Fibroblast of lung (primary cell): ENCODE measurements around the gene APMAP. TPM values are rescaled to one million over a fixed set of nuclear protein-coding genes. Genes with fewer than 3 reads are reported as not detected.

Experiments used
- DNase-seq, 2 donors: peaks; one replicate each; pipeline versions ENCODE4 v3.0.0 to v3.0.0-alpha.2; 2010; ENCODE audit warnings: low read depth in 2 of 2
- H2AFZ ChIP-seq: 2 replicates; pipeline ENCODE4 v1.5.1; 2012; ENCODE audit warnings: low read length, control low read depth, inconsistent platforms
- H3K27ac ChIP-seq: 2 replicates; pipeline ENCODE4 v1.5.1; 2011; ENCODE audit warnings: low read length, control low read depth; ENCODE audit not compliant: insufficient read depth
- H3K27me3 ChIP-seq: 2 replicates; pipeline ENCODE4 v1.5.1; 2011; ENCODE audit warnings: mild to moderate bottlenecking, low read length; ENCODE audit not compliant: control insufficient read depth, insufficient read depth
- H3K36me3 ChIP-seq: 2 replicates; pipeline ENCODE4 v1.5.1; 2011; ENCODE audit warnings: low read length; ENCODE audit not compliant: control insufficient read depth, insufficient read depth
- H3K4me1 ChIP-seq: 2 replicates; pipeline ENCODE4 v1.5.1; 2011; ENCODE audit warnings: low read length; ENCODE audit not compliant: control insufficient read depth, insufficient read depth; ENCODE audit errors: extremely low read depth
- H3K4me2 ChIP-seq: 2 replicates; pipeline ENCODE4 v1.5.1; 2011; ENCODE audit warnings: low read length, control low read depth; ENCODE audit not compliant: insufficient read depth; ENCODE audit errors: extremely low read depth
- H3K4me3 ChIP-seq, 4 experiments: fragments of 200-600 bp in 1 of 4; sonication (generic) in 1 of 4; replicated peaks in 1 of 4; 2 replicates each; pipeline ENCODE4 v1.5.1; 2011 to 2016; ENCODE audit warnings: low read length in 4 of 4, low read depth in 3 of 4, mild to moderate bottlenecking in 3 of 4, control low read depth in 2 of 4, inconsistent platforms in 1 of 4, mixed read lengths in 1 of 4; ENCODE audit not compliant: insufficient read depth in 1 of 4; ENCODE audit errors: control extremely low read depth in 1 of 4
- H3K79me2 ChIP-seq: 2 replicates; pipeline ENCODE4 v1.5.1; 2012; ENCODE audit warnings: mild to moderate bottlenecking, low read length, inconsistent platforms; ENCODE audit not compliant: control insufficient read depth, insufficient read depth
- H3K9ac ChIP-seq: 2 replicates; pipeline ENCODE4 v1.5.1; 2011; ENCODE audit warnings: mild to moderate bottlenecking, low read length, control low read depth; ENCODE audit not compliant: insufficient read depth
- H3K9me3 ChIP-seq: 2 replicates; pipeline ENCODE4 v1.5.1; 2012; ENCODE audit warnings: low read depth, low read length; ENCODE audit not compliant: control insufficient read depth, insufficient read depth
- H4K20me1 ChIP-seq: 2 replicates; pipeline ENCODE4 v1.5.1; 2011; ENCODE audit warnings: low read length; ENCODE audit not compliant: control insufficient read depth, insufficient read depth; ENCODE audit errors: extremely low read depth
- CTCF ChIP-seq, 2 donors: IDR thresholded peaks in 1 of 2; conservative IDR thresholded peaks in 1 of 2; 1 replicate in 1 of 2; 2 replicates in 1 of 2; pipeline ENCODE4 v1.5.1; 2011 to 2012; ENCODE audit warnings: low read length in 2 of 2, control low read depth in 1 of 2, inconsistent platforms in 1 of 2, low read depth in 1 of 2, mild to moderate bottlenecking in 1 of 2
- EZH2 ChIP-seq: IDR thresholded peaks from 2 replicates; pipeline ENCODE4 v1.5.1; 2012; ENCODE audit warnings: low read length, control low read depth, mild to moderate bottlenecking; ENCODE audit errors: missing control alignments
- polyA plus RNA-seq, 2 donors: library from polyadenylated mRNA; depleted of rRNA in 1 of 2; stranded (reverse) in 1 of 2; unstranded in 1 of 2; fragments of >200 nt; gene quantifications; 2 replicates each; pipeline ENCODE4 v1.2.1, GENCODE V29; 2011 to 2012; ENCODE audit warnings: missing spikeins in 1 of 2
- total RNA-seq: library from RNA; depleted of rRNA; stranded (reverse); fragments of >200 nt; gene quantifications from 2 replicates; pipeline ENCODE4 v1.2.1, GENCODE V29; 2014

APMAP gene
- total and polyA plus RNA-seq, 2 donors (not counting 1 experiment from before 2014, with no cell fraction given): 72.5 to 104 TPM

GRCh38 chr20:25015986-25016385 lies 23.4 kb upstream of the APMAP start:
- H3K27me3 ChIP-seq: no peaks in the 10 kb centered on the region
- no peaks in the 10 kb centered on the region for H3K36me3 ChIP-seq
- H2AFZ ChIP-seq: no peak overlapping the region
- H3K9me3 ChIP-seq: no peaks in the 10 kb centered on the region
- H3K4me3 ChIP-seq: no peak overlapping the region
- DNase-seq: no peak
- no peak overlapping the region for H3K27ac ChIP-seq
- no peak overlapping the region for H3K4me2 ChIP-seq
- H3K79me2 ChIP-seq: no peaks in the 10 kb centered on the region
- H3K4me1 ChIP-seq: no peaks in the 10 kb centered on the region
- H3K9ac ChIP-seq: no peak overlapping the region
- TF ChIP-seq CTCF (conservative IDR thresholded peaks at IDR 0.05 in 1 of 2, IDR thresholded peaks at IDR 0.05 in 1 of 2; ENCODE audit: low read depth in 1 of 2, low read length in 2 of 2): no peak
- no peak for TF ChIP-seq EZH2
- no peaks in the 10 kb centered on the region for H4K20me1 ChIP-seq

GRCh38 chr20:25014816-25015215 lies 22.3 kb upstream of the APMAP start:
- no peak for DNase-seq
- Histone ChIP-seq H3K9ac (no peak overlapping the region), H3K79me2 (no peaks in the 10 kb centered on the region), H3K4me3 (no peak overlapping the region), H3K4me1 (no peaks in the 10 kb centered on the region), H3K4me2 (no peak overlapping the region), H3K27me3 (peaks cover 4% of the 10 kb centered on the region), H3K9me3 (no peaks in the 10 kb centered on the region), H4K20me1 (no peaks in the 10 kb centered on the region), H2AFZ (no peak overlapping the region), H3K36me3 (no peaks in the 10 kb centered on the region), H3K27ac (no peak overlapping the region)
- no peak for TF ChIP-seq CTCF (conservative IDR thresholded peaks at IDR 0.05 in 1 of 2, IDR thresholded peaks at IDR 0.05 in 1 of 2; ENCODE audit: low read depth in 1 of 2, low read length in 2 of 2)
- TF ChIP-seq EZH2: no peak

- H4K20me1 ChIP-seq: no peaks in the 10 kb centered on the region
- no peak overlapping the region for H3K4me2 ChIP-seq
- H2AFZ ChIP-seq: no peak overlapping the region
- H3K27me3 ChIP-seq: peaks cover 4% of the 10 kb centered on the region
- no peak overlapping the region for H3K9ac ChIP-seq
- no peak for DNase-seq
- no peak overlapping the region for H3K4me3 ChIP-seq
- H3K4me1 ChIP-seq: no peaks in the 10 kb centered on the region
- TF ChIP-seq EZH2 (no peak), CTCF (conservative IDR thresholded peaks at IDR 0.05 in 1 of 2, IDR thresholded peaks at IDR 0.05 in 1 of 2; ENCODE audit: low read depth in 1 of 2, low read length in 2 of 2) (no peak)
- no peaks in the 10 kb centered on the region for H3K79me2 ChIP-seq
- H3K36me3 ChIP-seq: no peaks in the 10 kb centered on the region
- H3K27ac ChIP-seq: no peak overlapping the region
- H3K9me3 ChIP-seq: no peaks in the 10 kb centered on the region
Measured at GRCh38 chr20:25013478-25014380, 21.2 kb upstream of the APMAP start.
